22Rv1 (cell line): Measurements from ENCODE around the gene MFAP4.

Experiments used
- H3K27ac ChIP-seq: fragments of 450-650 bp; 2 replicates; pipeline ENCODE4 v1.5.1; 2017
- ZFX ChIP-seq: fragments of 450-650 bp; IDR thresholded peaks from 2 replicates; pipeline ENCODE4 v1.6.1; 2017; ENCODE audit warnings: antibody characterized with exemption, borderline replicate concordance
- TF ChIP-seq, protein P1 (sequence below): fragments of 450-650 bp; IDR thresholded peaks from 2 replicates; pipeline ENCODE4 v1.5.1; 2017; ENCODE audit warnings: mild to moderate bottlenecking

The MFAP4 gene, protein sequence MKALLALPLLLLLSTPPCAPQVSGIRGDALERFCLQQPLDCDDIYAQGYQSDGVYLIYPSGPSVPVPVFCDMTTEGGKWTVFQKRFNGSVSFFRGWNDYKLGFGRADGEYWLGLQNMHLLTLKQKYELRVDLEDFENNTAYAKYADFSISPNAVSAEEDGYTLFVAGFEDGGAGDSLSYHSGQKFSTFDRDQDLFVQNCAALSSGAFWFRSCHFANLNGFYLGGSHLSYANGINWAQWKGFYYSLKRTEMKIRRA

DNA sequence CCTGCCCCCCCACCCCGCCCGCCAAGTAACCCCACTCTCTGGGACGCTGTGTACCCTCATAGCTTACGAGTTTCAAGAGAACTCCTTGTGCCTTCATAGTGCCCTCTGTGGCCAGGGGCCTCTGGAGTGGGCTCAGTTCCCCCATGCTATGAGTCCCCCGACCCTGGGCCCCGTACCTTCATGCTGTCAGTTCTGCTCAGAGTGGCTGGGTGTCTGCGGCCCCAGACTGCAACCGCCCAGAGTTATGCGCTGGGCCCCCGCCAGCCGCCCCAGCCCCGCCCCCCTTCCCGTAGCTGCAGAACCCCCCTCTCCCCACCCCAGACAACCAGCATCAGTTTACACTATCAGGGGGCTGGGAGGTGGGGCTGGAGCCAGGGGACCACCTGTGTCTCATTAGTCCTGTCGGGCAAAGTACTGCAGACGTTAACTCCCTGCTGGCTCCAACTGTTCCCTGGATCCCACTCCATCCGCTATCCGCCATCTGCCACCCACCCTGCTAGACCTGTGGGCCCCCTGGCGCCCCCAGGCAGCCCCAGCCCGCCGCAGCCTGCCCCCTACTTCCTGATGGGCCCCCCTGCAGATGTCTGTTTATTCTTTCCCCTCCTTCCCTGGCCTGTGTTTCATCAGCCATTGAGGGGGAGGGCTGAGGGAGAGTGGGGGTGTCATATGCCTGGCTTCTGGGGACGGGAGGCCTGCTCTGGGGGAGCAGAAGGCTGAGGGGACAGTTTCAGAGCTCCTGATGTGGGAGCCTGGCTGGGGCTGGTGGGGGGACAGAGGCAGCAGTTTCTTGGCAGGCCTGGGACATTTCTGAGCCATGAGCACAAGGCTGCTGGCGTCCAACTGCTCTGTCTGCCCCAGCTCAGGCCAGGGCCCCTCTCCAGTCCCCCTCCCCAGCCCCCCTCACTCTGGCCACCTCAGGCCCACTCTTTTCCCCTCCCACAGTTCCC, at the start of gene MFAP4:
Gene MFAP4 (minus strand): TSS at position 217 of the 947 bp plus-strand sequence. CDS start 35 bp downstream, at position 182.
- H3K27ac ChIP-seq, result peak within 1 kb of the TSS; percentile 44
- TF ChIP-seq ZFX, result no peak
- TF ChIP-seq, protein P1, sequence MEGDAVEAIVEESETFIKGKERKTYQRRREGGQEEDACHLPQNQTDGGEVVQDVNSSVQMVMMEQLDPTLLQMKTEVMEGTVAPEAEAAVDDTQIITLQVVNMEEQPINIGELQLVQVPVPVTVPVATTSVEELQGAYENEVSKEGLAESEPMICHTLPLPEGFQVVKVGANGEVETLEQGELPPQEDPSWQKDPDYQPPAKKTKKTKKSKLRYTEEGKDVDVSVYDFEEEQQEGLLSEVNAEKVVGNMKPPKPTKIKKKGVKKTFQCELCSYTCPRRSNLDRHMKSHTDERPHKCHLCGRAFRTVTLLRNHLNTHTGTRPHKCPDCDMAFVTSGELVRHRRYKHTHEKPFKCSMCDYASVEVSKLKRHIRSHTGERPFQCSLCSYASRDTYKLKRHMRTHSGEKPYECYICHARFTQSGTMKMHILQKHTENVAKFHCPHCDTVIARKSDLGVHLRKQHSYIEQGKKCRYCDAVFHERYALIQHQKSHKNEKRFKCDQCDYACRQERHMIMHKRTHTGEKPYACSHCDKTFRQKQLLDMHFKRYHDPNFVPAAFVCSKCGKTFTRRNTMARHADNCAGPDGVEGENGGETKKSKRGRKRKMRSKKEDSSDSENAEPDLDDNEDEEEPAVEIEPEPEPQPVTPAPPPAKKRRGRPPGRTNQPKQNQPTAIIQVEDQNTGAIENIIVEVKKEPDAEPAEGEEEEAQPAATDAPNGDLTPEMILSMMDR, result no peak

DNA sequence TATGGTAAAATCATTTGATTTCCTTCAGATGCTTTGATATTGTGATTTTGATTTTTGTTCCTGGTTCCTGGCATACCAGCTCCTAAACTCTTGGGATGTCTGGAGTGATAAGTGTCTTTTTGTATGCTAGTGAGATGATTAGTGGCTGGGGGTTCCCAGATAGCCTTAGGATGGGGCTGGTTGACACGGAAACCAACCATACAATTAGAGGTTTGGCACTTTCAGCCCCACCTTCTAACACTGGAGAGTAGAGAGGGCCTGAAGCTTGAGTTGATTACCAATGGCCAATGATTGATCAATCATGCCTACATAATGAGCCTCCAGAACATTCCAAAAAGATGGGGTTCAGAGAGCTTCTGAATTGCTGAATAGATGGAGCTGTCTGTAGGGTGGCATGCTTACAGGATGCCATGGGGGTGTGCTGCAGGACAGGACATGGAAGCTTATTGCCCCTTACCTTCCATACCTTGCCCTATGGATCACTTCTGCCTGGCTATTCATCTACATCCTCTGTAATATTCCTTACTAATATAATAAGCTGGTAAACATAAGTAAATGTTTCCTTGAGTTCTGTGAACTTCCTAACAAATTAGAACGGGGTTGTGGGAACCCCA, 46.8 kb upstream of the MFAP4 start:
- no peak overlapping the region for H3K27ac ChIP-seq

DNA sequence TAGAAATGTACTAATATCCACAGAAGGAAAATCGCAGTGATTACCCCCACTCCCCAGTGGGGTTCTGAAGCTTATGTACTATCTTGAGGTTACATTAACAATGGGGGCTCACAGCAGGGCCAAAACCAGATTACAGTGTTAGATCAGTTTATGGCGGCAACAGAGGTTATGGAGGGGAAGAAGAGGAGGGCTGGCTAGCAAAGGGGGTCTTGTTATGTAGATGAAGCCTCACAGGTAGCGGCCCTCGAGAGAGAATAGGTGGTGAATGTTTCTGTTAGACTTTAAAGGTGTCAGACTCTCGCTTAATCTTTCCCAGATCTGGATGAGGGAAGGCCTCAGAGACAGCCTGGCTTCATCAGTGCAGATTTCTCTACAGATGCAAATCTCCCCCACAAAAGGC, 46.3 kb upstream of the MFAP4 start:
- no peak overlapping the region for H3K27ac ChIP-seq
- TF ChIP-seq, protein P1, result no peak

More for the DNA sequence above, 46.8 kb upstream of the MFAP4 start:
- TF ChIP-seq, protein P1, result no peak
- TF ChIP-seq ZFX, result no peak

DNA sequence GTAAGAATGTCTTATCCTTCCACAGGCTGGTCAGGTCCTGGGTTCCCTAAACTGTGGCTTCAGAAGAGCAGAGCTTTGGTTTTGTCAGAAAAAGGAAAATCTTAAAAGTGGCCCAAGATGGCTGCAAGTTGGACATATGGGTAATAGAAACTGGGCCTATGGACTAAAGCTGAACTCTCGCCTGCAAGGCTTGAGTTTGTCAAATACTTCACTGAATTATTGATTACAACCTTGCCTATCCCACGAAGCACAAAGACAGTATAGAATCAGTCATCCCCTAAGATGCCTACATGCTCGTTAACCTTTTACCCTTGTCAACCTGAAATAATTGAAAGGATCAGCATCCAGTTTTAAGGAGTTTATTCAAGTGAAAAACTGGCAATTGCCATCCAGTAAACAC, 44.7 kb upstream of the MFAP4 start:
- TF ChIP-seq, protein P1, result no peak
- no peak overlapping the region for H3K27ac ChIP-seq

DNA sequence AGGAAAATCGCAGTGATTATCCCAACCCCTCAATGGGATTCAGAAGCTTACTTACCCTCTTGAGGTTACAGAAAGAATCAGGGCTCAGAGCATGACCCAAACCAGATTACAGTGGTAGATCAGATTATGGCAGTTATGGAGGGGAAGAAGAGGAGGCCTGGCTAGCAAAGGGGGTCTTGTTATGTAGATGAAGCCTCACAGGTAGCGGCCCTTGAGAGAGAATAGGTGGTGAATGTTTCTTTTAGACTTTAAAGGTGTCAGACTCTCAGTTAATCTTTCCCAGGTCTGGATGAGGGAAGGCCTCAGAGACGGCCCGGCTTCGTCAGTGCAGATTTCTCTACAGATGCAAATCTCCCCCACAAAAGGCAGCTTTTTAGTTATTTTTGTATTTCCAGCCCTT, 39.6 kb upstream of the MFAP4 start:
- TF ChIP-seq ZFX, result no peak
- TF ChIP-seq, protein P1, result no peak

DNA sequence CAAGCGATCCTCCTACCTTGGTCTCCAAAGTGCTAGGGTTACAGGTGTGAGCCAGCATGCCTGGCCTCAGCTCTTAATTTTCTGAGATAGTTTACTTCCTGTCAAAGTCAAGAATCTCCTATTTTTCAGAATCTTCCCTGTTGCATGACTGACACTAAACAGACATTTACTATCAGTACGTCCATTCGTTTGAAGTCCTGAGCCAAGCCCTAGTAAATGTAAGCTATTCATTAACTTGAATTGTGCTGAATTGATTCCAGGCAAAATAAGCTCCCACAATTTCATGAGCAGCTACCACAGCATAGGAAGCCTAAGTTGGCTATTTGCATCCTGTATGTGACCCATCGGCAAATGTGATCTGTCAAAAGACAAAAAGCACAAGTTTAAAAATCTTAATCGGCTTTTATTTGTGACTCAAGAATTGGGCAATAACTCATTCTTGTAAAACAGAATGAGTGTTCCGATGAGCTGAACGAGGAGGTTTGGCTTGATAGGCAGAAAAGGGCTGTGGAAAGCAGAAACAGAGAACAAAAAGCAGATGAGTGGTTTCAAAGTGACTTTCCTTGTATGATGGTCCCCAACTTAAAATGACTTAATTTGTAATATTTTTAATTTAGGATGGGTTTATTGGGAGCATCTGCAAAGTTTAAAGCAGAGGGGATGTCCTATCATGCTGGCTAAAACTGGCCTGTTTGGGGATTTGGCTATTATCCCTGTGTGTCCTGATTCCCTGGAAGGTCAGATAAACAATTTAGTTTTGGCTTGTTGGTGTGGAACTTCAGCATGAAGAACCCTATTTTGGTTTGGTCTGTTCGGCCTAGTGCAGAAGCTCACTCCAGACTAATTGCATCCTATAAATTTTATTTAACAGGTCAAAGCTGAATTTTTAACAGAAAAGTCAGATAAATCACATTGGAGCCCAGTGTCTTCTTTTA, 38.2 kb upstream of the MFAP4 start:
- TF ChIP-seq ZFX, result no peak
- TF ChIP-seq, protein P1, result no peak
- no peak overlapping the region for H3K27ac ChIP-seq

More for the DNA sequence above, 39.6 kb upstream of the MFAP4 start:
- H3K27ac ChIP-seq, result no peak overlapping the region
